BLaER1 (cell line): Measurements from ENCODE around the gene ADRA2A.

Experiments used
- H3K27ac ChIP-seq: shearing (Covaris generic); formaldehyde crosslinking; 2 replicates; pipeline ENCODE4 v1.8.1; 2022
- H3K27me3 ChIP-seq: shearing (Covaris generic); formaldehyde crosslinking; 2 replicates; pipeline ENCODE4 v1.8.1; 2022
- H3K36me3 ChIP-seq: shearing (Covaris generic); formaldehyde crosslinking; 2 replicates; pipeline ENCODE4 v1.8.1; 2022
- H3K4me1 ChIP-seq: shearing (Covaris generic); formaldehyde crosslinking; 2 replicates; pipeline ENCODE4 v1.8.1; 2022
- H3K4me2 ChIP-seq: shearing (Covaris generic); formaldehyde crosslinking; 2 replicates; pipeline ENCODE4 v1.8.1; 2022
- H3K4me3 ChIP-seq: shearing (Covaris generic); formaldehyde crosslinking; 2 replicates; pipeline ENCODE4 v1.8.1; 2022
- H3K9ac ChIP-seq: shearing (Covaris generic); formaldehyde crosslinking; 2 replicates; pipeline ENCODE4 v1.8.1; 2022
- H3K9me3 ChIP-seq: shearing (Covaris generic); formaldehyde crosslinking; 2 replicates; pipeline ENCODE4 v1.8.1; 2022
- H4K20me1 ChIP-seq: shearing (Covaris generic); formaldehyde crosslinking; 2 replicates; pipeline ENCODE4 v1.8.1; 2022
- Cebpa-rat ChIP-seq: shearing (Covaris generic); IDR thresholded peaks from 2 replicates; pipeline ENCODE4 v1.8.1; 2022

Gene ADRA2A

DNA sequence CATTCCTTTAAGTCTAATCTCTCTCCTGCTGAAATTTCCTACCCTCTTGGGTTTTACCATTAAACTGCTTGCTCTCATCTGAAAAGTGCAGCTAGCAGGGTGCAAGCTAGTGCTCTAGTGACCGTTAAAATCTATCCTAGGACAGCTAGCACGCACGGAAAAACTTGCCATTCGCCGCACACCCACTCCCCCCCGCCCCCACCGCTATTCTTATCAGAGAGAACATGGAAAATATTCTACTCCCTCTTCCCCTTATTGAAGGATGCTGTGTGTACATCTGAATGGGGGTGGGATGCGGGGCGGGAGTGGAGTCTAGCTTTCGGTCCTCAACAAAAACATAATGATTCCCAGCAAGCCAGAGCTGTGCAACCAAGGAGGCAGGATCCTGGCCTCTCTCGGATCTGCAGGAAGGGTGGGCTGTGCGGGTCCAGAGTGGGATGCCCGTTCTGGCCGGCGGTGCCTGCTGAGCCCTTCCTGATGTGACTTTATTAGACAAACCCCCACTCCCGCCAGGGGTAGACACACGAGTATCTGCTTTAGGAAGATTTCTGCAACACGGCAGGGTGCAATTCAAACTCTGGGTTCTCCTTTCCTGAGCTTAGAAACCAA is 1.1 kb upstream of the ADRA2A start:
- Histone ChIP-seq H3K9ac (no peak overlapping the region), H3K4me3 (peak overlapping the region; percentile 71), H3K27ac (no peak overlapping the region), H3K4me2 (peak overlapping the region; percentile 99), H3K27me3 (peaks cover 28% of the 10 kb centered on the region), H3K4me1 (no peaks in the 10 kb centered on the region), H3K36me3 (no peaks in the 10 kb centered on the region), H4K20me1 (no peaks in the 10 kb centered on the region), H3K9me3 (peaks cover 26% of the 10 kb centered on the region)
- TF ChIP-seq Cebpa-rat, result no peak

DNA sequence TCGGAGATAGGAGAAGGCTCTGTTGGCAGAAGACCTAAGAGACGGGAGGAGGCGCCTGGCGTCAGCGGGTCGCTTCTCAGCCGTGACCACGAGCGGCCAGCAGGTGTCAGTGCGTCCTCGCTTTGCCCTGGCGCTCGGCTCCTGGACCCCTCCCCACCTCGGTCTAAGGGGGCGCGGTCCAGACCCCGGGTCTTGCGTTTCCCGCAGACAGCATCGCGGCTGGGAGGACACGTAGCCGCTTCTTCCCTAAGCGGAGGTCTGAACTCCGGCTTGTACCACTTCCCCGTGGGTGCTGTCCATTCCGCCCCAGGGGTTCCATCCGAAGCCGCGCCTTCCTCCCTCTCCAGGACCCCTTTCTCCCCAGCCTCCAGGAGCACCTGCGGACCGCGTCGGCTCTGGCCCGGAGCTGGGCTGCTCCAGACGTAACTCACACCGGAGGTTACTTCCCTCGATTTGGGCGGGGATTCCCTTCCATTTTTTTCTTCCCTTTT is 593 bp upstream of the ADRA2A start:
- H3K9me3 ChIP-seq, result peaks cover 26% of the 10 kb centered on the region
- peaks cover 28% of the 10 kb centered on the region for H3K27me3 ChIP-seq
- H3K27ac ChIP-seq, result no peak overlapping the region
- TF ChIP-seq Cebpa-rat, result no peak
- no peaks in the 10 kb centered on the region for H3K36me3 ChIP-seq
- H3K4me1 ChIP-seq, result no peaks in the 10 kb centered on the region
- H3K9ac ChIP-seq, result 0 out of 2 replicates have a peak overlapping the region, but pooled peaks have one; percentile 34
- peak overlapping the region; percentile 99 for H3K4me2 ChIP-seq
- peak overlapping the region; percentile 71 for H3K4me3 ChIP-seq
- no peaks in the 10 kb centered on the region for H4K20me1 ChIP-seq

DNA sequence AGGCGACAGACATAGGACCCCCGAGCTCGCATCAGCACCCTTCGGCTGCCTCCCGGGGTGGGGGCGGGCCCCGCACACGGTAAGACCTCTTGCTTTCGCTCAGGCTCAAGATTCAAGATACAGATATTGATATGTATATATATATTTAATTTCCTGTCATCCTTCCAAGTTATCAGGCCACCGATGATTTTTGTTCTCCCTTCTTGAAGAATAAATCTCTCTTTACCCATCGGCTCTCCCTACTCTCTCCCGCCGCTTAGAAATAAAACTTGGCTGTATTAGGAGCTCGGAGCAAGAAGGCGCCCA is 603 bp downstream of the ADRA2A start:
- Histone ChIP-seq H3K9me3 (peaks cover 26% of the 10 kb centered on the region), H3K4me1 (no peaks in the 10 kb centered on the region), H3K9ac (no peak overlapping the region), H3K27ac (no peak overlapping the region), H3K4me2 (no peak overlapping the region), H3K36me3 (no peaks in the 10 kb centered on the region), H4K20me1 (no peaks in the 10 kb centered on the region), H3K27me3 (peaks cover 28% of the 10 kb centered on the region), H3K4me3 (peak overlapping the region; percentile 71; the same call in 1 of the 2 replicates)
- no peak for TF ChIP-seq Cebpa-rat

DNA sequence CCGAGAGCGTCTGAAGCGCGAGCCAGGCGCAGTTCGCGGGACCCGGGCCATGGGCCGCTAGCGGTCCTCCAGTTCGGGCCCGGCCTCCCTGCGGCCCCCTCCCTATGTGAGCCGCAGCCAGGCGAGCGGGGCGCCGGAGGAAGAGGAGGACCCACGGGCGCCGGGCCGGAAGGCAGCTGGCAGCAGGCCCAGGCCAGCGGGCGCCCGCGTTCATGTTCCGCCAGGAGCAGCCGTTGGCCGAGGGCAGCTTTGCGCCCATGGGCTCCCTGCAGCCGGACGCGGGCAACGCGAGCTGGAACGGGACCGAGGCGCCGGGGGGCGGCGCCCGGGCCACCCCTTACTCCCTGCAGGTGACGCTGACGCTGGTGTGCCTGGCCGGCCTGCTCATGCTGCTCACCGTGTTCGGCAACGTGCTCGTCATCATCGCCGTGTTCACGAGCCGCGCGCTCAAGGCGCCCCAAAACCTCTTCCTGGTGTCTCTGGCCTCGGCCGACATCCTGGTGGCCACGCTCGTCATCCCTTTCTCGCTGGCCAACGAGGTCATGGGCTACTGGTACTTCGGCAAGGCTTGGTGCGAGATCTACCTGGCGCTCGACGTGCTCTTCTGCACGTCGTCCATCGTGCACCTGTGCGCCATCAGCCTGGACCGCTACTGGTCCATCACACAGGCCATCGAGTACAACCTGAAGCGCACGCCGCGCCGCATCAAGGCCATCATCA is 1.1 kb downstream of the ADRA2A start:
- no peak for TF ChIP-seq Cebpa-rat
- no peak overlapping the region for H3K4me3 ChIP-seq
- no peaks in the 10 kb centered on the region for H3K36me3 ChIP-seq
- no peak overlapping the region for H3K4me2 ChIP-seq
- no peak overlapping the region for H3K9ac ChIP-seq
- H3K4me1 ChIP-seq, result no peaks in the 10 kb centered on the region
- H3K9me3 ChIP-seq, result peaks cover 26% of the 10 kb centered on the region
- H4K20me1 ChIP-seq, result no peaks in the 10 kb centered on the region
- H3K27ac ChIP-seq, result no peak overlapping the region
- H3K27me3 ChIP-seq, result peaks cover 28% of the 10 kb centered on the region

DNA sequence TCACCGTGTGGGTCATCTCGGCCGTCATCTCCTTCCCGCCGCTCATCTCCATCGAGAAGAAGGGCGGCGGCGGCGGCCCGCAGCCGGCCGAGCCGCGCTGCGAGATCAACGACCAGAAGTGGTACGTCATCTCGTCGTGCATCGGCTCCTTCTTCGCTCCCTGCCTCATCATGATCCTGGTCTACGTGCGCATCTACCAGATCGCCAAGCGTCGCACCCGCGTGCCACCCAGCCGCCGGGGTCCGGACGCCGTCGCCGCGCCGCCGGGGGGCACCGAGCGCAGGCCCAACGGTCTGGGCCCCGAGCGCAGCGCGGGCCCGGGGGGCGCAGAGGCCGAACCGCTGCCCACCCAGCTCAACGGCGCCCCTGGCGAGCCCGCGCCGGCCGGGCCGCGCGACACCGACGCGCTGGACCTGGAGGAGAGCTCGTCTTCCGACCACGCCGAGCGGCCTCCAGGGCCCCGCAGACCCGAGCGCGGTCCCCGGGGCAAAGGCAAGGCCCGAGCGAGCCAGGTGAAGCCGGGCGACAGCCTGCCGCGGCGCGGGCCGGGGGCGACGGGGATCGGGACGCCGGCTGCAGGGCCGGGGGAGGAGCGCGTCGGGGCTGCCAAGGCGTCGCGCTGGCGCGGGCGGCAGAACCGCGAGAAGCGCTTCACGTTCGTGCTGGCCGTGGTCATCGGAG is 1.8 kb downstream of the ADRA2A start:
- H3K4me3 ChIP-seq, result no peak overlapping the region
- H3K4me2 ChIP-seq, result no peak overlapping the region

DNA sequence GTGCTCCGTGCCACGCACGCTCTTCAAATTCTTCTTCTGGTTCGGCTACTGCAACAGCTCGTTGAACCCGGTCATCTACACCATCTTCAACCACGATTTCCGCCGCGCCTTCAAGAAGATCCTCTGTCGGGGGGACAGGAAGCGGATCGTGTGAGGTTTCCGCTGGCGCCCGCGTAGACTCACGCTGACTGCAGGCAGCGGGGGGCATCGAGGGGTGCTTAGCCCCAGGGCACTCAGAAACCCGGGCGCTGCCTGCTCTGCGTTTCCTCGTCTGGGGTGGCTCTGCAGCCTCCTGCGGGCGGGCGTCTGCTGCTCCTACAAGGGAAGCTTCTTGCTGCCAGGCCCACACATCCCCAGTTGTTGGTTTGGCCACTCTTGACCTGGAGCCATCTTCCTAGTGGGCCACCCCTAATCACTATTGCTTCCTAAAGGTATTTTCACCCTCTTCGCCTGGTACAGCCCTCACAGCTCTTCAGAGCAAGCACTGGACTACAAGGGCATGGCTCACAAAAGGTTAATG is 2.5 kb downstream of the ADRA2A start:
- Histone ChIP-seq H3K9ac (no peak overlapping the region), H3K27ac (no peak overlapping the region), H3K4me1 (no peaks in the 10 kb centered on the region), H4K20me1 (no peaks in the 10 kb centered on the region), H3K9me3 (peaks cover 26% of the 10 kb centered on the region), H3K4me3 (no peak overlapping the region), H3K4me2 (no peak overlapping the region), H3K27me3 (peaks cover 28% of the 10 kb centered on the region), H3K36me3 (no peaks in the 10 kb centered on the region)
- TF ChIP-seq Cebpa-rat, result no peak

More for the DNA sequence above, 1.8 kb downstream of the ADRA2A start:
- H3K9me3 ChIP-seq, result peaks cover 26% of the 10 kb centered on the region
- H4K20me1 ChIP-seq, result no peaks in the 10 kb centered on the region
- H3K36me3 ChIP-seq, result no peaks in the 10 kb centered on the region
- H3K9ac ChIP-seq, result no peak overlapping the region
- no peak for TF ChIP-seq Cebpa-rat
- H3K27ac ChIP-seq, result no peak overlapping the region
- no peaks in the 10 kb centered on the region for H3K4me1 ChIP-seq
- H3K27me3 ChIP-seq, result peaks cover 28% of the 10 kb centered on the region

DNA sequence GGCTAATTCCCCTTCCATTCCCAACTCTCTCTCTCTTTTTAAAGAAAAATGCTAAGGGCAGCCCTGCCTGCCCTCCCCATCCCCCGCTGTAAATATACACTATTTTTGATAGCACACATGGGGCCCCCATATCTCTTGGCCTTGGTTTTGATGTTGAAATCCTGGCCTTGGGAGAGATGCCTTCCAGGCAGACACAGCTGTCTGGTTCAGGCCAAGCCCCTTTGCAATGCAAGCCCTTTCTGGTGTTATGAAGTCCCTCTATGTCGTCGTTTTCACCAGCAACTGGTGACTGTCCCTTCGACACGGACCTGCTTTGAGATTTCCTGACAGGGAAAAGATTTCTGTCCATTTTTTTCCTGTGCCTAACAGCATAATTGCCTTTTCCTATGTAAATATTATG is 3.0 kb downstream of the ADRA2A start:
- Histone ChIP-seq H3K4me3 (no peak overlapping the region), H3K4me1 (no peaks in the 10 kb centered on the region), H4K20me1 (no peaks in the 10 kb centered on the region), H3K9me3 (peaks cover 26% of the 10 kb centered on the region), H3K27ac (no peak overlapping the region), H3K36me3 (no peaks in the 10 kb centered on the region), H3K27me3 (peaks cover 28% of the 10 kb centered on the region), H3K4me2 (no peak overlapping the region), H3K9ac (no peak overlapping the region)
- no peak for TF ChIP-seq Cebpa-rat

DNA sequence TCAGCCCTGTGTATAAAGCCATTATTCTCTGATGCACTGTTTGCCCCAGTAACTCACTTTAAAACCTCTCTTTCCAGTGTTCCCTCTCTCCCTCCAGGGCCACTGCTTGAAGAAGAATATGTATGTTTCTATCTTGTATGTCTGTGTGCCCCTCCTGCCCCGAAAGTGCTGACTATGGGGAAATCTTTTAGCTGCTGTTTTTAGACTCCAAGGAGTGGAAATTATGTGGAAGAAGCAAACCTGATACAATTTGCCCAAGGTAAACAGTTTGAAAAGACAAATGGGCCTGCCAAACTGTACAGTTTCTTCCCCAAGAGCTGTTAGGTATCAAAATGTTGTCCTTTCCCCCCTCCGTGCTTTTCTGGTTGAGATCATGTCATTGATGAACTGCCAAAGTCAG is 3.4 kb downstream of the ADRA2A start:
- no peak overlapping the region for H3K9ac ChIP-seq
- peaks cover 25% of the 10 kb centered on the region for H3K27me3 ChIP-seq
- no peak overlapping the region for H3K4me2 ChIP-seq
- no peak for TF ChIP-seq Cebpa-rat
- no peaks in the 10 kb centered on the region for H3K36me3 ChIP-seq
- no peak overlapping the region for H3K27ac ChIP-seq
- H3K4me3 ChIP-seq, result no peak overlapping the region
- H3K9me3 ChIP-seq, result peaks cover 26% of the 10 kb centered on the region
- no peaks in the 10 kb centered on the region for H3K4me1 ChIP-seq
- no peaks in the 10 kb centered on the region for H4K20me1 ChIP-seq

DNA sequence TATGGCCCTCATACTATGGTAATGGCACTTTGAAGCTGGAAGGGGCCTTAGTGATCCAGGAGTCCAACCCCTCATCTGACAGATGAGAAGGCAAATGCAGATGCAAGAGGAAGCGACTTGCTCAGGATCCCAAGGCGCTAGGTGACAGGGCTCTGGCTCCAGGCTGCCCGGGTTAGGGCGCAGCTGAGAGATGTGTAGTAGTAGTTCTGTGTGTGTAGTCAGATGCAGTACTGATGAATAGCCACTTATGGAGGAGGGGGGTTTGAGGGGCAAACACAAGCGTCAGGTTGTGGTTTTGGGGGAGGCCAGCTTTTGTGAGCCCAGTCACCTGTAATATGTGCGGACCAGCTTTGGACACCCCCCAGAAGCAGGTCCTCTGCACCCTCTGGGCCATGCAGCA is 4.8 kb downstream of the ADRA2A start:
- no peaks in the 10 kb centered on the region for H3K4me1 ChIP-seq
- no peaks in the 10 kb centered on the region for H3K36me3 ChIP-seq
- H3K9ac ChIP-seq, result no peak overlapping the region
- H3K27ac ChIP-seq, result no peak overlapping the region
- H3K4me2 ChIP-seq, result no peak overlapping the region
- peaks cover 26% of the 10 kb centered on the region for H3K9me3 ChIP-seq
- no peaks in the 10 kb centered on the region for H4K20me1 ChIP-seq
- no peak overlapping the region for H3K4me3 ChIP-seq
- H3K27me3 ChIP-seq, result peaks cover 13% of the 10 kb centered on the region
- no peak for TF ChIP-seq Cebpa-rat
